Measurements from ENCODE around the gene KCNQ1. TPM values are rescaled to one million over a fixed set of nuclear protein-coding genes. Genes with fewer than 3 reads are reported as not detected.

The KCNQ1 gene
- total and polyA plus RNA-seq, 2 experiments from 2014 or later, result 0.45 to 0.87 TPM

GRCh38 chr11:2743427-2744110, 298.8 kb downstream of the KCNQ1 start:
- Histone ChIP-seq H4K20me1 (replicated peaks; ENCODE audit: insufficient read depth) (no peaks in the 10 kb centered on the region), H3K27me3 (ENCODE audit: insufficient read depth) (peaks cover 17% of the 10 kb centered on the region), H3K9me2 (ENCODE audit: insufficient read depth) (no peaks in the 10 kb centered on the region), H3F3A (replicated peaks; ENCODE audit: low read depth) (no peaks in the 10 kb centered on the region), H3K4me3 (no peak overlapping the region), H3K4me1 (ENCODE audit: insufficient read depth) (no peaks in the 10 kb centered on the region), H3K27ac (ENCODE audit: low read depth) (no peak overlapping the region), H3K4me2 (no peak overlapping the region), H3K36me3 (ENCODE audit: insufficient read depth) (no peaks in the 10 kb centered on the region), H3K79me2 (replicated peaks; ENCODE audit: insufficient read depth) (no peaks in the 10 kb centered on the region), H2AFZ (no peak overlapping the region)
- Mint-ChIP-seq H3K4me1 (no peaks in the 10 kb centered on the region; the same call in 2 of the 3 replicates), H3K36me3 (ENCODE audit: low read depth) (no peaks in the 10 kb centered on the region), H3K9me3 (peaks cover 3% of the 10 kb centered on the region; the same call in 1 of the 3 replicates), H3K27ac (no peak overlapping the region), H3K4me3 (no peak overlapping the region), H3K27me3 (ENCODE audit: insufficient read depth, low read depth, poor library complexity) (peaks cover 34% of the 10 kb centered on the region)
- TF ChIP-seq CTCF (conservative IDR thresholded peaks at IDR 0.05; ENCODE audit: low read depth in 2 of 2), result 0 out of 4 replicates have a peak, but pooled peaks of 1 of the 2 experiments have one; percentile 11
- no peak for TF ChIP-seq ZNF462 (CRISPR knock-in tag; IDR thresholded peaks at IDR 0.05)
- ATAC-seq (no peak), DNase-seq (ENCODE audit: low spot score) (no peak)

GRCh38 chr11:2744166-2744565, 299.4 kb downstream of the KCNQ1 start:
- Mint-ChIP-seq H3K4me1 (no peaks in the 10 kb centered on the region; the same call in 2 of the 3 replicates), H3K27ac (no peak overlapping the region), H3K36me3 (ENCODE audit: low read depth) (no peaks in the 10 kb centered on the region), H3K27me3 (ENCODE audit: insufficient read depth, low read depth, poor library complexity) (peaks cover 38% of the 10 kb centered on the region), H3K9me3 (peaks cover 3% of the 10 kb centered on the region; the same call in 1 of the 3 replicates), H3K4me3 (no peak overlapping the region)
- Histone ChIP-seq H3K27ac (ENCODE audit: low read depth) (no peak overlapping the region), H3K36me3 (ENCODE audit: insufficient read depth) (no peaks in the 10 kb centered on the region), H3K79me2 (replicated peaks; ENCODE audit: insufficient read depth) (no peaks in the 10 kb centered on the region), H3K27me3 (ENCODE audit: insufficient read depth) (peaks cover 17% of the 10 kb centered on the region), H4K20me1 (replicated peaks; ENCODE audit: insufficient read depth) (no peaks in the 10 kb centered on the region), H2AFZ (no peak overlapping the region), H3F3A (replicated peaks; ENCODE audit: low read depth) (no peaks in the 10 kb centered on the region), H3K4me2 (no peak overlapping the region), H3K4me1 (ENCODE audit: insufficient read depth) (no peaks in the 10 kb centered on the region), H3K4me3 (no peak overlapping the region), H3K9me2 (ENCODE audit: insufficient read depth) (no peaks in the 10 kb centered on the region)
- ATAC-seq (no peak), DNase-seq (ENCODE audit: low spot score) (no peak)
- TF ChIP-seq REST (IDR thresholded peaks at IDR 0.05; ENCODE audit: unreplicated experiment) (no peak), POLR2AphosphoS5 (IDR thresholded peaks at IDR 0.05; ENCODE audit: low read depth) (no peak), EZH2 (IDR thresholded peaks at IDR 0.05; ENCODE audit: low read depth, unreplicated experiment) (no peak), ZNF114 (CRISPR knock-in tag; IDR thresholded peaks at IDR 0.05) (no peak), ZNF331 (CRISPR knock-in tag; IDR thresholded peaks at IDR 0.05; ENCODE audit: low read depth) (no peak), NANOG (IDR thresholded peaks at IDR 0.05; ENCODE audit: borderline replicate concordance) (no peak)

All from GM23338 (cell line).